ENCODE measurements around the gene TMX3.

- TF ChIP-seq CTCF (IDR thresholded peaks at IDR 0.05; ENCODE audit: low read depth, low read length) (no peak), POLR2A (IDR thresholded peaks at IDR 0.05; ENCODE audit: extremely low read depth, insufficient read length) (no peak), MAX (IDR thresholded peaks at IDR 0.05; ENCODE audit: low read depth, low read length) (no peak), MYC (IDR thresholded peaks at IDR 0.05; ENCODE audit: low read depth, low read length) (no peak)
These were observed 18.0 kb downstream of the TMX3 start for GRCh38 chr18:68696937-68697336.

All from NB4 (cell line).